ENCODE results near the gene KDM4F. TPM values are rescaled to one million over a fixed set of nuclear protein-coding genes. Genes with fewer than 3 reads are reported as not detected.

The KDM4F gene
- total RNA-seq, 1 donor from 2014 or later: not detected

DNA sequence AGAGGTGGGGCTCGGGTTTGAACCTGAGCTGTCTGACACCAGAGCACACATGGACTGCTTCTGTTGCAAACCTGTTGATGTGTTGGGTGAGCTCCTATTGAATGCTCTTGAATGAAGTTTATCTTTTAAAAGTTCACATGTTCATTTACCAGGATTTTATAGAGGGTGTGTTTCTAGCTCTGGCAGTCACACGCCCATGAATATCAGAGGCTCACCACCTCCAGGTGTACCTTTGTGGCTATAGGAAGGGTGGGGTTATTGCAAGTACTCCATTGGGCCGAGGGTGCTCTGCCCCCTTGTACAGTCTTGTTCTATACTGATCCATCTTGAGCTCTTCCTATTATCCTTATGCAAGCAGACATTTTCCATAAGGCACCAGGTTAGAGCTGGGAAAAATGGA is 49.6 kb downstream of the KDM4F start:
- Histone ChIP-seq H3K4me1 (ENCODE audit: control insufficient read depth in 3 of 3, insufficient read depth in 3 of 3, low read length in 3 of 3) (peaks cover 28 to 59% (median 36%) of the 10 kb centered on the region in 3 donors), H3K9me3 (ENCODE audit: control insufficient read depth in 3 of 3, low read length in 3 of 3) (no peaks in the 10 kb centered on the region), H3K27ac (ENCODE audit: low read depth, low read length) (peak overlapping the region; percentile 14), H3K36me3 (ENCODE audit: control insufficient read depth in 3 of 3, insufficient read depth in 3 of 3, low read length in 3 of 3) (no peaks in the 10 kb centered on the region), H3K27me3 (ENCODE audit: control insufficient read depth in 3 of 3, insufficient read depth in 3 of 3, low read length in 3 of 3) (no peaks in the 10 kb centered on the region), H3K4me3 (ENCODE audit: low read length in 3 of 3) (no peak overlapping the region), H3K9ac (ENCODE audit: low read depth in 1 of 3, low read length in 3 of 3) (no peak overlapping the region)

DNA sequence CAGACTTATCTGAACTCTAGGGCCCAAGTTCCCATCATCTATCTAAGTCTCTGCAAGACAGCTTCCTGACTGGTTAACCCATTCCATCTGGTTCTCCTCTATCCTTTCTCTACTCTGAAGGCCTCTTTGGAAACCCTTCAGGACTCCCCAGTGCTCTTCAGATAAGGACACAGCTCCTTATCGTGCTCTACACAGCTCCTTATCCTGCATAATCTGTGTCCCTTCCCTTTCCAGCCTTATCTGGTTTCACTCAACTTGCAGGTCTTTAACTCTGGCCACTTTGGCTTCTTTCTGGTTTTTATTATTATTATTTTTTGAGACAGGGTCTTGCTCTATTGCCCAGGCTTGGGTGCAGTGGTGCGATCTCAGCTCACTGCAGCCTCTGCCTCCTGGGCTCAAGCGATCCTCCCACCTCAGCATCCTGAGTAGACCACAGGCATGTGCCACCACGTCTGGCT is 51.0 kb downstream of the KDM4F start:
- Histone ChIP-seq H3K9me3 (ENCODE audit: control insufficient read depth in 3 of 3, low read length in 3 of 3) (no peaks in the 10 kb centered on the region), H3K4me3 (ENCODE audit: low read length in 3 of 3) (no peak overlapping the region), H3K4me1 (ENCODE audit: control insufficient read depth in 3 of 3, insufficient read depth in 3 of 3, low read length in 3 of 3) (peaks cover 29 to 64% (median 47%) of the 10 kb centered on the region in 3 donors), H3K27ac (ENCODE audit: low read depth, low read length) (peak overlapping the region; percentile 81), H3K27me3 (ENCODE audit: control insufficient read depth in 3 of 3, insufficient read depth in 3 of 3, low read length in 3 of 3) (no peaks in the 10 kb centered on the region), H3K36me3 (ENCODE audit: control insufficient read depth in 3 of 3, insufficient read depth in 3 of 3, low read length in 3 of 3) (no peaks in the 10 kb centered on the region), H3K9ac (ENCODE audit: low read depth in 1 of 3, low read length in 3 of 3) (no peak overlapping the region)

Other genes starting within 250 kb of the KDM4F start
- 28.7 TPM for gene CWC15, start 75.9 kb upstream of the KDM4F start, total RNA-seq
- gene KDM4D, start 75.7 kb upstream of the KDM4F start, total RNA-seq: 1.0 TPM
- not detected for gene KDM4E, start 24.2 kb upstream of the KDM4F start, total RNA-seq
- 11.5 TPM for gene SRSF8, start 17.5 kb downstream of the KDM4F start, total RNA-seq
- gene ENDOD1, start 40.4 kb downstream of the KDM4F start, total RNA-seq: 99.2 TPM
- 93.4 TPM for gene SESN3, start 181.8 kb downstream of the KDM4F start, total RNA-seq